ENCODE results near the gene USP17L18.
"Not testable (repeated sequence)": the region's sequence is repeated elsewhere in the genome, so short reads cannot be mapped to it uniquely, and the experiment has no call there.

DNA sequence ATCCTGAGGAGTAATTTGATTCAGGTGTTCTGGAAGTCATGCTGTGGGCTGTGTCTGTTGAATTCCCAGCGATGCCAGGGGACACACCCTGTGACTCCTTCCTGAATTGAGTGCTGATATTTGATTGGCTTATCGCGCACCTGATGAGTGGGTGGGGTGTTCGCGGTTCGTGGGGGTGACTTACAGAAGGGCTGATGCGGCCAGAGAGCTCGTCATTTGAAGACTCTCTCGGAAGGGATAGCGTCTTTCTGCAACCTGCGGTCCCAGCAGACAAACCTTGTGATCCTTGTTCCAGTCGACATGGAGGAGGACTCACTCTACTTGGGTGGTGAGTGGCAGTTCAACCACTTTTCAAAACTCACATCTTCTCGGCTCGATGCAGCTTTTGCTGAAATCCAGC lies 23.8 kb upstream of the USP17L18 start, which contains the start of gene USP17L13:
- TF ChIP-seq, protein P1, sequence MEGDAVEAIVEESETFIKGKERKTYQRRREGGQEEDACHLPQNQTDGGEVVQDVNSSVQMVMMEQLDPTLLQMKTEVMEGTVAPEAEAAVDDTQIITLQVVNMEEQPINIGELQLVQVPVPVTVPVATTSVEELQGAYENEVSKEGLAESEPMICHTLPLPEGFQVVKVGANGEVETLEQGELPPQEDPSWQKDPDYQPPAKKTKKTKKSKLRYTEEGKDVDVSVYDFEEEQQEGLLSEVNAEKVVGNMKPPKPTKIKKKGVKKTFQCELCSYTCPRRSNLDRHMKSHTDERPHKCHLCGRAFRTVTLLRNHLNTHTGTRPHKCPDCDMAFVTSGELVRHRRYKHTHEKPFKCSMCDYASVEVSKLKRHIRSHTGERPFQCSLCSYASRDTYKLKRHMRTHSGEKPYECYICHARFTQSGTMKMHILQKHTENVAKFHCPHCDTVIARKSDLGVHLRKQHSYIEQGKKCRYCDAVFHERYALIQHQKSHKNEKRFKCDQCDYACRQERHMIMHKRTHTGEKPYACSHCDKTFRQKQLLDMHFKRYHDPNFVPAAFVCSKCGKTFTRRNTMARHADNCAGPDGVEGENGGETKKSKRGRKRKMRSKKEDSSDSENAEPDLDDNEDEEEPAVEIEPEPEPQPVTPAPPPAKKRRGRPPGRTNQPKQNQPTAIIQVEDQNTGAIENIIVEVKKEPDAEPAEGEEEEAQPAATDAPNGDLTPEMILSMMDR (IDR thresholded peaks at IDR 0.05), result not testable (repeated sequence)
- TF ChIP-seq EZH2phosphoT487 (IDR thresholded peaks at IDR 0.05), result not testable (repeated sequence)

All from neural progenitor cell (in vitro differentiated cells).